GM23338 (cell line): ENCODE data around the gene MRGPRF. TPM values are rescaled to one million over a fixed set of nuclear protein-coding genes. Genes with fewer than 3 reads are reported as not detected.

Experiments used
- ATAC-seq: fragments of 200-7000 bp; cut with Tn5 transposase; 3 replicates; pipeline ENCODE4 v1.9.1; 2020
- DNase-seq: peaks from one replicate; pipeline ENCODE4 v3.0.0-alpha.2; 2015; ENCODE audit warnings: low spot score
- H2AFZ ChIP-seq: fragments of 200-600 bp; sonication (generic); 2 replicates; pipeline ENCODE4 v1.8.0; 2016; ENCODE audit warnings: antibody characterized with exemption, mild to moderate bottlenecking, moderate library complexity
- H3F3A ChIP-seq: fragments of 200-600 bp; sonication (generic); replicated peaks from 2 replicates; pipeline ENCODE4 v1.8.0; 2017; ENCODE audit warnings: antibody characterized with exemption, mixed run types, low read depth
- H3K27ac ChIP-seq: fragments of 200-600 bp; sonication (generic); 2 replicates; pipeline ENCODE4 v1.6.1; 2016; ENCODE audit warnings: low read depth
- H3K27me3 ChIP-seq: fragments of 200-600 bp; sonication (generic); 2 replicates; pipeline ENCODE4 v1.8.0; 2016; ENCODE audit warnings: mild to moderate bottlenecking, mixed run types, moderate library complexity; ENCODE audit not compliant: insufficient read depth
- H3K36me3 ChIP-seq: fragments of 200-600 bp; sonication (generic); 2 replicates; pipeline ENCODE4 v1.8.0; 2016; ENCODE audit warnings: mild to moderate bottlenecking; ENCODE audit not compliant: insufficient read depth
- H3K4me1 ChIP-seq: fragments of 200-600 bp; sonication (generic); 2 replicates; pipeline ENCODE4 v1.8.0; 2016; ENCODE audit warnings: mild to moderate bottlenecking, moderate library complexity; ENCODE audit not compliant: insufficient read depth
- H3K4me2 ChIP-seq: fragments of 200-600 bp; sonication (generic); 2 replicates; pipeline ENCODE4 v1.7.1; 2017; ENCODE audit warnings: mixed run types
- H3K4me3 ChIP-seq: fragments of 200-600 bp; sonication (generic); 2 replicates; pipeline ENCODE4 v1.6.1; 2016; ENCODE audit warnings: mixed run types
- H3K79me2 ChIP-seq: fragments of 200-600 bp; sonication (generic); replicated peaks from 2 replicates; pipeline ENCODE4 v1.8.0; 2017; ENCODE audit warnings: mild to moderate bottlenecking; ENCODE audit not compliant: insufficient read depth
- H3K9me2 ChIP-seq: fragments of 200-600 bp; sonication (generic); 2 replicates; pipeline ENCODE4 v1.8.0; 2017; ENCODE audit not compliant: insufficient read depth
- H4K20me1 ChIP-seq: fragments of 200-600 bp; sonication (generic); replicated peaks from 2 replicates; pipeline ENCODE4 v1.8.0; 2017; ENCODE audit warnings: mild to moderate bottlenecking; ENCODE audit not compliant: insufficient read depth
- H3K27ac Mint-ChIP-seq: 2 replicates; pipeline ENCODE4 v1.8.0; 2020; ENCODE audit warnings: inconsistent platforms, mild to moderate bottlenecking, moderate library complexity, mixed read lengths
- H3K27me3 Mint-ChIP-seq: 3 replicates; pipeline ENCODE4 v1.8.0; 2022; ENCODE audit warnings: low read depth, mild to moderate bottlenecking, moderate library complexity, mixed read lengths, inconsistent platforms; ENCODE audit not compliant: insufficient read depth, poor library complexity
- H3K36me3 Mint-ChIP-seq: 3 replicates; pipeline ENCODE4 v1.8.0; 2021; ENCODE audit warnings: low read depth, mild to moderate bottlenecking, inconsistent platforms, moderate library complexity, mixed read lengths
- H3K4me1 Mint-ChIP-seq: 3 replicates; pipeline ENCODE4 v1.8.0; 2020; ENCODE audit warnings: mild to moderate bottlenecking, inconsistent platforms, mixed read lengths
- H3K4me3 Mint-ChIP-seq: 3 replicates; pipeline ENCODE4 v1.8.0; 2021; ENCODE audit warnings: moderate library complexity, mild to moderate bottlenecking, inconsistent platforms, mixed read lengths
- H3K9me3 Mint-ChIP-seq: 3 replicates; pipeline ENCODE4 v1.8.0; 2020; ENCODE audit warnings: moderate library complexity, mild to moderate bottlenecking, inconsistent platforms, mixed read lengths
- CREB1 ChIP-seq: fragments of 250-450 bp; sonication (Bioruptor Pico); IDR thresholded peaks from 2 replicates; pipeline ENCODE4 v1.5.0; 2020; ENCODE audit warnings: low read depth, mild to moderate bottlenecking, moderate library complexity
- EZH2 ChIP-seq: fragments of 200-600 bp; sonication (generic); IDR thresholded peaks from one replicate; pipeline ENCODE4 v1.8.0; 2017; ENCODE audit warnings: antibody characterized with exemption, mild to moderate bottlenecking, low read depth; ENCODE audit not compliant: unreplicated experiment
- EZH2phosphoT487 ChIP-seq: fragments of 200-600 bp; sonication (generic); IDR thresholded peaks from one replicate; pipeline ENCODE4 v1.8.1; 2018; ENCODE audit warnings: antibody characterized with exemption; ENCODE audit not compliant: unreplicated experiment
- JUNB ChIP-seq: IDR thresholded peaks from one replicate; pipeline ENCODE4 v1.6.1; 2016; ENCODE audit warnings: antibody characterized with exemption; ENCODE audit not compliant: unreplicated experiment
- NANOG ChIP-seq: IDR thresholded peaks from 2 replicates; pipeline ENCODE4 v1.6.1; 2016; ENCODE audit warnings: antibody characterized with exemption, borderline replicate concordance
- POLR2AphosphoS5 ChIP-seq: IDR thresholded peaks from 2 replicates; pipeline ENCODE4 v1.6.1; 2016; ENCODE audit warnings: antibody characterized with exemption, low read depth
- STAT1 ChIP-seq: IDR thresholded peaks from one replicate; pipeline ENCODE4 v1.6.1; 2016; ENCODE audit warnings: antibody characterized with exemption; ENCODE audit not compliant: unreplicated experiment
- ZNF114 ChIP-seq: fragments of 250-450 bp; sonication (Bioruptor Pico); IDR thresholded peaks from 2 replicates; pipeline ENCODE4 v1.5.0; 2020; ENCODE audit warnings: mild to moderate bottlenecking, moderate library complexity
- ZNF331 ChIP-seq: fragments of 250-450 bp; sonication (Bioruptor Pico); IDR thresholded peaks from 2 replicates; pipeline ENCODE4 v1.5.0; 2020; ENCODE audit warnings: low read depth, mild to moderate bottlenecking, moderate library complexity
- polyA plus RNA-seq: library from polyadenylated mRNA; unstranded; fragments of >200 nt; fragmentation: Nextera tagmentation; extraction: Ambion mirVana; gene quantifications from 2 replicates; pipeline ENCODE4 v1.2.1, GENCODE V29; 2016
- total RNA-seq: library from RNA; depleted of rRNA; stranded (reverse); fragments of >200 nt; shearing (Covaris generic); gene quantifications from 2 replicates; pipeline ENCODE4 v1.2.3, GENCODE V29; 2014
- TF ChIP-seq, protein P1 (sequence below): IDR thresholded peaks from one replicate; pipeline ENCODE4 v1.6.1; 2018; ENCODE audit warnings: antibody characterized with exemption; ENCODE audit not compliant: unreplicated experiment
- TF ChIP-seq, protein P2 (sequence below): IDR thresholded peaks from 2 replicates; pipeline ENCODE4 v1.6.1; 2016; ENCODE audit warnings: antibody characterized with exemption
- TF ChIP-seq, protein P3 (sequence below): fragments of 250-450 bp; sonication (Bioruptor Pico); IDR thresholded peaks from 2 replicates; pipeline ENCODE4 v1.5.0; 2020; ENCODE audit warnings: mild to moderate bottlenecking, moderate library complexity
- TF ChIP-seq, protein P4 (sequence below), 2 experiments: fragments of 200-600 bp in 1 of 2; sonication (generic) in 1 of 2; conservative IDR thresholded peaks; 2 replicates each; pipeline versions ENCODE4 v1.5.1 to v1.6.1; 2016 to 2017; ENCODE audit warnings: antibody characterized with exemption in 2 of 2, low read depth in 2 of 2, mild to moderate bottlenecking in 2 of 2, moderate library complexity in 1 of 2

The MRGPRF gene
- total and polyA plus RNA-seq, 2 experiments from 2014 or later = 3.3 to 9.0 TPM

DNA sequence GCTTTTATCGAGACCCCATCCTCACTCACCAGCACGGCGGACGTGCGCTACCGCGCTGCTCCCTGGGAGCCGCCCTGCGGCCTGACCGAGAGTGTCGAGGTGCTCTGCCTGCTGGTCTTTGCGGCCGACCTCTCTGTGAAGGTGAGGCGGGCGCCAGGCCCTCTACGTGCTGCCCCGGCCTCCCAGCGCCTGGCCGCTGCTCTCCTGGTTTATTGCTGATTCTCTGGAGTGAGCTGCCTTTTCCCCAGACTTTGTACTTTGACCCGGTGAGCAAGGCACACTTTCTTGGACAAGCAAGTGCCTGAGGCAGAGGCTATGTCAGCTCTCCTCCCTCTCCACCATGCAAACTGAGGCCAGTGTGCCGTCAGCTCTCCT lies 42.2 kb upstream of the MRGPRF start:
- no peaks in the 10 kb centered on the region for H3K27me3 ChIP-seq
- Mint-ChIP-seq H3K36me3 (no peaks in the 10 kb centered on the region; the same call in 2 of the 3 replicates), H3K4me1 (peaks cover 4% of the 10 kb centered on the region; the same call in 2 of the 3 replicates), H3K27ac (no peak overlapping the region; the same call in 1 of the 2 replicates), H3K9me3 (no peaks in the 10 kb centered on the region), H3K27me3 (peaks cover 7% of the 10 kb centered on the region), H3K4me3 (no peak overlapping the region)
- no peak overlapping the region for H3K4me2 ChIP-seq
- no peaks in the 10 kb centered on the region for H3K36me3 ChIP-seq
- no peaks in the 10 kb centered on the region for H3K4me1 ChIP-seq
- H2AFZ ChIP-seq = no peak overlapping the region
- TF ChIP-seq, protein P1, sequence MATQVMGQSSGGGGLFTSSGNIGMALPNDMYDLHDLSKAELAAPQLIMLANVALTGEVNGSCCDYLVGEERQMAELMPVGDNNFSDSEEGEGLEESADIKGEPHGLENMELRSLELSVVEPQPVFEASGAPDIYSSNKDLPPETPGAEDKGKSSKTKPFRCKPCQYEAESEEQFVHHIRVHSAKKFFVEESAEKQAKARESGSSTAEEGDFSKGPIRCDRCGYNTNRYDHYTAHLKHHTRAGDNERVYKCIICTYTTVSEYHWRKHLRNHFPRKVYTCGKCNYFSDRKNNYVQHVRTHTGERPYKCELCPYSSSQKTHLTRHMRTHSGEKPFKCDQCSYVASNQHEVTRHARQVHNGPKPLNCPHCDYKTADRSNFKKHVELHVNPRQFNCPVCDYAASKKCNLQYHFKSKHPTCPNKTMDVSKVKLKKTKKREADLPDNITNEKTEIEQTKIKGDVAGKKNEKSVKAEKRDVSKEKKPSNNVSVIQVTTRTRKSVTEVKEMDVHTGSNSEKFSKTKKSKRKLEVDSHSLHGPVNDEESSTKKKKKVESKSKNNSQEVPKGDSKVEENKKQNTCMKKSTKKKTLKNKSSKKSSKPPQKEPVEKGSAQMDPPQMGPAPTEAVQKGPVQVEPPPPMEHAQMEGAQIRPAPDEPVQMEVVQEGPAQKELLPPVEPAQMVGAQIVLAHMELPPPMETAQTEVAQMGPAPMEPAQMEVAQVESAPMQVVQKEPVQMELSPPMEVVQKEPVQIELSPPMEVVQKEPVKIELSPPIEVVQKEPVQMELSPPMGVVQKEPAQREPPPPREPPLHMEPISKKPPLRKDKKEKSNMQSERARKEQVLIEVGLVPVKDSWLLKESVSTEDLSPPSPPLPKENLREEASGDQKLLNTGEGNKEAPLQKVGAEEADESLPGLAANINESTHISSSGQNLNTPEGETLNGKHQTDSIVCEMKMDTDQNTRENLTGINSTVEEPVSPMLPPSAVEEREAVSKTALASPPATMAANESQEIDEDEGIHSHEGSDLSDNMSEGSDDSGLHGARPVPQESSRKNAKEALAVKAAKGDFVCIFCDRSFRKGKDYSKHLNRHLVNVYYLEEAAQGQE = no peak
- TF ChIP-seq STAT1 = no peak
- TF ChIP-seq, protein P2, sequence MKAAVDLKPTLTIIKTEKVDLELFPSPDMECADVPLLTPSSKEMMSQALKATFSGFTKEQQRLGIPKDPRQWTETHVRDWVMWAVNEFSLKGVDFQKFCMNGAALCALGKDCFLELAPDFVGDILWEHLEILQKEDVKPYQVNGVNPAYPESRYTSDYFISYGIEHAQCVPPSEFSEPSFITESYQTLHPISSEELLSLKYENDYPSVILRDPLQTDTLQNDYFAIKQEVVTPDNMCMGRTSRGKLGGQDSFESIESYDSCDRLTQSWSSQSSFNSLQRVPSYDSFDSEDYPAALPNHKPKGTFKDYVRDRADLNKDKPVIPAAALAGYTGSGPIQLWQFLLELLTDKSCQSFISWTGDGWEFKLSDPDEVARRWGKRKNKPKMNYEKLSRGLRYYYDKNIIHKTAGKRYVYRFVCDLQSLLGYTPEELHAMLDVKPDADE = no peak
- no peak for TF ChIP-seq EZH2phosphoT487
- TF ChIP-seq, protein P3, sequence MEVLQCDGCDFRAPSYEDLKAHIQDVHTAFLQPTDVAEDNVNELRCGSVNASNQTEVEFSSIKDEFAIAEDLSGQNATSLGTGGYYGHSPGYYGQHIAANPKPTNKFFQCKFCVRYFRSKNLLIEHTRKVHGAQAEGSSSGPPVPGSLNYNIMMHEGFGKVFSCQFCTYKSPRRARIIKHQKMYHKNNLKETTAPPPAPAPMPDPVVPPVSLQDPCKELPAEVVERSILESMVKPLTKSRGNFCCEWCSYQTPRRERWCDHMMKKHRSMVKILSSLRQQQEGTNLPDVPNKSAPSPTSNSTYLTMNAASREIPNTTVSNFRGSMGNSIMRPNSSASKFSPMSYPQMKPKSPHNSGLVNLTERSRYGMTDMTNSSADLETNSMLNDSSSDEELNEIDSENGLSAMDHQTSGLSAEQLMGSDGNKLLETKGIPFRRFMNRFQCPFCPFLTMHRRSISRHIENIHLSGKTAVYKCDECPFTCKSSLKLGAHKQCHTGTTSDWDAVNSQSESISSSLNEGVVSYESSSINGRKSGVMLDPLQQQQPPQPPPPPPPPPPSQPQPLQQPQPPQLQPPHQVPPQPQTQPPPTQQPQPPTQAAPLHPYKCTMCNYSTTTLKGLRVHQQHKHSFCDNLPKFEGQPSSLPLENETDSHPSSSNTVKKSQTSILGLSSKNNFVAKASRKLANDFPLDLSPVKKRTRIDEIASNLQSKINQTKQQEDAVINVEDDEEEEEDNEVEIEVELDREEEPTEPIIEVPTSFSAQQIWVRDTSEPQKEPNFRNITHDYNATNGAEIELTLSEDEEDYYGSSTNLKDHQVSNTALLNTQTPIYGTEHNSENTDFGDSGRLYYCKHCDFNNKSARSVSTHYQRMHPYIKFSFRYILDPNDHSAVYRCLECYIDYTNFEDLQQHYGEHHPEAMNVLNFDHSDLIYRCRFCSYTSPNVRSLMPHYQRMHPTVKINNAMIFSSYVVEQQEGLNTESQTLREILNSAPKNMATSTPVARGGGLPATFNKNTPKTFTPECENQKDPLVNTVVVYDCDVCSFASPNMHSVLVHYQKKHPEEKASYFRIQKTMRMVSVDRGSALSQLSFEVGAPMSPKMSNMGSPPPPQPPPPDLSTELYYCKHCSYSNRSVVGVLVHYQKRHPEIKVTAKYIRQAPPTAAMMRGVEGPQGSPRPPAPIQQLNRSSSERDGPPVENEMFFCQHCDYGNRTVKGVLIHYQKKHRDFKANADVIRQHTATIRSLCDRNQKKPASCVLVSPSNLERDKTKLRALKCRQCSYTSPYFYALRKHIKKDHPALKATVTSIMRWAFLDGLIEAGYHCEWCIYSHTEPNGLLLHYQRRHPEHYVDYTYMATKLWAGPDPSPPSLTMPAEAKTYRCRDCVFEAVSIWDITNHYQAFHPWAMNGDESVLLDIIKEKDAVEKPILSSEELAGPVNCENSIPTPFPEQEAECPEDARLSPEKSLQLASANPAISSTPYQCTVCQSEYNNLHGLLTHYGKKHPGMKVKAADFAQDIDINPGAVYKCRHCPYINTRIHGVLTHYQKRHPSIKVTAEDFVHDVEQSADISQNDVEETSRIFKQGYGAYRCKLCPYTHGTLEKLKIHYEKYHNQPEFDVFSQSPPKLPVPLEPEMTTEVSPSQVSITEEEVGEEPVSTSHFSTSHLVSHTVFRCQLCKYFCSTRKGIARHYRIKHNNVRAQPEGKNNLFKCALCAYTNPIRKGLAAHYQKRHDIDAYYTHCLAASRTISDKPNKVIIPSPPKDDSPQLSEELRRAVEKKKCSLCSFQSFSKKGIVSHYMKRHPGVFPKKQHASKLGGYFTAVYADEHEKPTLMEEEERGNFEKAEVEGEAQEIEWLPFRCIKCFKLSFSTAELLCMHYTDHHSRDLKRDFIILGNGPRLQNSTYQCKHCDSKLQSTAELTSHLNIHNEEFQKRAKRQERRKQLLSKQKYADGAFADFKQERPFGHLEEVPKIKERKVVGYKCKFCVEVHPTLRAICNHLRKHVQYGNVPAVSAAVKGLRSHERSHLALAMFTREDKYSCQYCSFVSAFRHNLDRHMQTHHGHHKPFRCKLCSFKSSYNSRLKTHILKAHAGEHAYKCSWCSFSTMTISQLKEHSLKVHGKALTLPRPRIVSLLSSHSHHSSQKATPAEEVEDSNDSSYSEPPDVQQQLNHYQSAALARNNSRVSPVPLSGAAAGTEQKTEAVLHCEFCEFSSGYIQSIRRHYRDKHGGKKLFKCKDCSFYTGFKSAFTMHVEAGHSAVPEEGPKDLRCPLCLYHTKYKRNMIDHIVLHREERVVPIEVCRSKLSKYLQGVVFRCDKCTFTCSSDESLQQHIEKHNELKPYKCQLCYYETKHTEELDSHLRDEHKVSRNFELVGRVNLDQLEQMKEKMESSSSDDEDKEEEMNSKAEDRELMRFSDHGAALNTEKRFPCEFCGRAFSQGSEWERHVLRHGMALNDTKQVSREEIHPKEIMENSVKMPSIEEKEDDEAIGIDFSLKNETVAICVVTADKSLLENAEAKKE = no peak
- TF ChIP-seq ZNF114 (CRISPR knock-in tag) = no peak
- no peak for TF ChIP-seq ZNF331 (CRISPR knock-in tag)
- TF ChIP-seq POLR2AphosphoS5 = no peak
- no peak for TF ChIP-seq EZH2
- TF ChIP-seq, protein P4, sequence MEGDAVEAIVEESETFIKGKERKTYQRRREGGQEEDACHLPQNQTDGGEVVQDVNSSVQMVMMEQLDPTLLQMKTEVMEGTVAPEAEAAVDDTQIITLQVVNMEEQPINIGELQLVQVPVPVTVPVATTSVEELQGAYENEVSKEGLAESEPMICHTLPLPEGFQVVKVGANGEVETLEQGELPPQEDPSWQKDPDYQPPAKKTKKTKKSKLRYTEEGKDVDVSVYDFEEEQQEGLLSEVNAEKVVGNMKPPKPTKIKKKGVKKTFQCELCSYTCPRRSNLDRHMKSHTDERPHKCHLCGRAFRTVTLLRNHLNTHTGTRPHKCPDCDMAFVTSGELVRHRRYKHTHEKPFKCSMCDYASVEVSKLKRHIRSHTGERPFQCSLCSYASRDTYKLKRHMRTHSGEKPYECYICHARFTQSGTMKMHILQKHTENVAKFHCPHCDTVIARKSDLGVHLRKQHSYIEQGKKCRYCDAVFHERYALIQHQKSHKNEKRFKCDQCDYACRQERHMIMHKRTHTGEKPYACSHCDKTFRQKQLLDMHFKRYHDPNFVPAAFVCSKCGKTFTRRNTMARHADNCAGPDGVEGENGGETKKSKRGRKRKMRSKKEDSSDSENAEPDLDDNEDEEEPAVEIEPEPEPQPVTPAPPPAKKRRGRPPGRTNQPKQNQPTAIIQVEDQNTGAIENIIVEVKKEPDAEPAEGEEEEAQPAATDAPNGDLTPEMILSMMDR (conservative IDR thresholded peaks at IDR 0.05; ENCODE audit: low read depth in 2 of 2) = no peak
- no peak for TF ChIP-seq JUNB
- TF ChIP-seq CREB1 (CRISPR knock-in tag) = no peak
- no peak for TF ChIP-seq NANOG
- no peak overlapping the region for H3K4me3 ChIP-seq
- H3K79me2 ChIP-seq = peaks cover 39% of the 10 kb centered on the region
- DNase-seq (no peak), ATAC-seq (no peak)
- H3F3A ChIP-seq = no peaks in the 10 kb centered on the region
- no peaks in the 10 kb centered on the region; the same call in 1 of the 2 replicates for H4K20me1 ChIP-seq
- H3K27ac ChIP-seq = no peak overlapping the region
- no peaks in the 10 kb centered on the region for H3K9me2 ChIP-seq
